Mucosa of descending colon (tissue), 3 donors: Measurements from ENCODE around the gene UCN2. TPM values are rescaled to one million over a fixed set of nuclear protein-coding genes. Genes with fewer than 3 reads are reported as not detected.

Experiments used
- ATAC-seq: fragments of 200-7000 bp; cut with Tn5 transposase; one replicate; pipeline ENCODE4 v1.9.1; 2020; ENCODE audit warnings: mild to moderate bottlenecking, moderate library complexity
- DNase-seq, 3 donors: peaks; one replicate each; pipeline ENCODE4 v3.0.0-alpha.2; 2020
- H3K36me3 ChIP-seq: fragments of 200-600 bp; one replicate; pipeline ENCODE4 v1.8.0; 2021; ENCODE audit warnings: low read depth, mild to moderate bottlenecking
- H3K4me1 ChIP-seq: fragments of 200-600 bp; one replicate; pipeline ENCODE4 v1.8.0; 2021; ENCODE audit warnings: low read depth, mild to moderate bottlenecking
- H3K4me3 ChIP-seq: fragments of 200-600 bp; one replicate; pipeline ENCODE4 v1.8.0; 2021; ENCODE audit warnings: mild to moderate bottlenecking
- H3K9me3 ChIP-seq: fragments of 200-600 bp; one replicate; pipeline ENCODE4 v1.8.0; 2021; ENCODE audit warnings: mild to moderate bottlenecking
- intact Hi-C, 2 donors: fragments of 100-400 bp; cut with DNase I in 1 of 2; cut with micrococcal nuclease in 1 of 2; formaldehyde crosslinking; loops; one replicate each; pipeline versions ENCODE4 v1.11.0 to v1.11.1; 2022; cut with DNase I, micrococcal nuclease
- microRNA-seq: library from miRNA; unstranded; fragments of <30 nt; microRNA quantifications from one replicate; pipeline ENCODE4, GENCODE V29; 2019
- total RNA-seq, 3 donors: library from RNA; stranded (reverse); fragmentation: NEBNext Ultra II Directional in 2 of 3; extraction: Animal tissue kit (Norgen Biotek cat#: 25700) in 2 of 3; gene quantifications; one replicate each; pipeline versions ENCODE4 v1.2.1 to v1.2.4, GENCODE V29; 2021 to 2023
- TF ChIP-seq, protein P1 (sequence below): fragments of 200-600 bp; IDR thresholded peaks from one replicate; pipeline ENCODE4 v1.8.0; 2022; ENCODE audit warnings: antibody characterized with exemption, mild to moderate bottlenecking
- donor health status: DM: no; HTN: no; CAD: no; lungs with moderate emphysema.
- donor health status: DM: no; HTN: no; CAD: no.
- donor health status: DM: no; HTN: yes; CAD: no.

UCN2 gene
- total RNA-seq, 3 donors from 2014 or later: 0.19 TPM; not detected in 2

DNA sequence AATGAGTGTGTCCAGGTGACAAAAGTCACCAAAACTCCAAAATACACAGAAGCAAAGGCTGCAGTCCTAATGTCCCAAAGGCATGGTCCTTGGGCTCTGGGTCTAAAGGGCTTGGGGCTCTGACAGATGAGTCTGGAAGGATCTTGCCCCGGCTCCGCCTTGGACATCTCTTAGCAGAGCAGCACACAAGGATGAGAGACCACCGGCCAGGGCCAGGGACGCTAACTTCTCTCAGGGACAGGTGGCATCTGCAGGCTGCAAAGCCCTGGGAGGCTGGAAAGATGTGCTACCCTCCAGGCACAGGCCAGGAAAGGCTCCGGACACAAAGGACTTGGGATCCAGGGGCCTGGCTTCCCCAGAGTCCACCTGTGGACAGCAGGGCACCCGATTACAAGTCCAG, 45.5 kb downstream of the UCN2 start:
- Histone ChIP-seq H3K4me3 (no peak overlapping the region), H3K4me1 (no peaks in the 10 kb centered on the region), H3K9me3 (no peaks in the 10 kb centered on the region), H3K36me3 (no peaks in the 10 kb centered on the region)
- TF ChIP-seq, protein P1, sequence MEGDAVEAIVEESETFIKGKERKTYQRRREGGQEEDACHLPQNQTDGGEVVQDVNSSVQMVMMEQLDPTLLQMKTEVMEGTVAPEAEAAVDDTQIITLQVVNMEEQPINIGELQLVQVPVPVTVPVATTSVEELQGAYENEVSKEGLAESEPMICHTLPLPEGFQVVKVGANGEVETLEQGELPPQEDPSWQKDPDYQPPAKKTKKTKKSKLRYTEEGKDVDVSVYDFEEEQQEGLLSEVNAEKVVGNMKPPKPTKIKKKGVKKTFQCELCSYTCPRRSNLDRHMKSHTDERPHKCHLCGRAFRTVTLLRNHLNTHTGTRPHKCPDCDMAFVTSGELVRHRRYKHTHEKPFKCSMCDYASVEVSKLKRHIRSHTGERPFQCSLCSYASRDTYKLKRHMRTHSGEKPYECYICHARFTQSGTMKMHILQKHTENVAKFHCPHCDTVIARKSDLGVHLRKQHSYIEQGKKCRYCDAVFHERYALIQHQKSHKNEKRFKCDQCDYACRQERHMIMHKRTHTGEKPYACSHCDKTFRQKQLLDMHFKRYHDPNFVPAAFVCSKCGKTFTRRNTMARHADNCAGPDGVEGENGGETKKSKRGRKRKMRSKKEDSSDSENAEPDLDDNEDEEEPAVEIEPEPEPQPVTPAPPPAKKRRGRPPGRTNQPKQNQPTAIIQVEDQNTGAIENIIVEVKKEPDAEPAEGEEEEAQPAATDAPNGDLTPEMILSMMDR: no peak
- intact Hi-C loops: no loop called here
- ATAC-seq (no peak), DNase-seq (no peak)

- DNase-seq (no peak), ATAC-seq (peak; percentile 31)
- TF ChIP-seq, protein P1: no peak
- Histone ChIP-seq H3K9me3 (no peaks in the 10 kb centered on the region), H3K4me3 (no peak overlapping the region), H3K36me3 (no peaks in the 10 kb centered on the region), H3K4me1 (no peaks in the 10 kb centered on the region)
- intact Hi-C loops: no loop called here
Measured at GRCh38 chr3:48516571-48516970, 47.0 kb downstream of the UCN2 start.

GRCh38 chr3:48514431-48515227, 49.0 kb downstream of the UCN2 start:
- H3K36me3 ChIP-seq: no peaks in the 10 kb centered on the region
- H3K9me3 ChIP-seq: no peaks in the 10 kb centered on the region
- ATAC-seq (no peak), DNase-seq (no peak)
- no peaks in the 10 kb centered on the region for H3K4me1 ChIP-seq
- no peak overlapping the region for H3K4me3 ChIP-seq
- TF ChIP-seq, protein P1: no peak
- intact Hi-C loops: no loop called here

Small RNA genes lying within 50 kb of the gene (microRNA-seq; reads per million reads assigned to microRNA genes)
- not detected for gene MIR6823
- gene MIR711: not detected

Other genes with a start within 250 kb of the UCN2 start
- gene SPINK8, start 230.1 kb downstream of the UCN2 start, total RNA-seq: not detected
- not detected for gene FBXW12, start 191.6 kb downstream of the UCN2 start, total RNA-seq
- 100 to 1,000 TPM in 2 of 3 donors, 10 to 100 TPM in 1; 98.1 to 136 (median 127) TPM for gene PLXNB1, start 133.7 kb downstream of the UCN2 start, total RNA-seq
- 10 to 100 TPM; 13.0 to 15.3 (median 14.8) TPM for gene CCDC51, start 123.7 kb downstream of the UCN2 start, total RNA-seq
- 100 to 1,000 TPM; 130 to 193 (median 153) TPM for gene TMA7, start 123.5 kb downstream of the UCN2 start, total RNA-seq
- 1 to 10 TPM; 4.5 to 7.2 (median 6.2) TPM for gene ATRIP, start 117.0 kb downstream of the UCN2 start, total RNA-seq
- gene SHISA5, start 59.6 kb downstream of the UCN2 start, total RNA-seq: 100 to 1,000 TPM; 106 to 120 (median 115) TPM
- gene PFKFB4, start 7.0 kb downstream of the UCN2 start, total RNA-seq: 10 to 100 TPM in 2 of 3 donors, 1 to 10 TPM in 1; 4.4 to 14.2 (median 10.8) TPM
- 1 to 10 TPM; 2.8 to 6.8 (median 3.9) TPM for gene COL7A1, start 31.5 kb upstream of the UCN2 start, total RNA-seq
- gene UQCRC1, start 45.9 kb upstream of the UCN2 start, total RNA-seq: 100 to 1,000 TPM; 384 to 562 (median 554) TPM
- gene TMEM89, start 58.0 kb upstream of the UCN2 start, total RNA-seq: 1 to 10 TPM in 1 of 3 donors, under 1 TPM in 1, not detected in 1; 0.65 to 1.1 TPM
- gene SLC26A6, start 71.7 kb upstream of the UCN2 start, total RNA-seq: 100 to 1,000 TPM in 2 of 3 donors, 10 to 100 TPM in 1; 78.6 to 161 (median 104) TPM
- gene CELSR3, start 99.1 kb upstream of the UCN2 start, total RNA-seq: 1 to 10 TPM; 1.1 to 2.7 (median 2.3) TPM
- 10 to 100 TPM; 21.7 to 27.3 (median 23.7) TPM for gene NCKIPSD, start 122.1 kb upstream of the UCN2 start, total RNA-seq
- gene IP6K2, start 153.4 kb upstream of the UCN2 start, total RNA-seq: 100 to 1,000 TPM in 2 of 3 donors, 10 to 100 TPM in 1; 99.3 to 199 (median 137) TPM